Liver (tissue), 9 donors: ENCODE results near the gene MEF2B. TPM values are rescaled to one million over a fixed set of nuclear protein-coding genes. Genes with fewer than 3 reads are reported as not detected.

Experiments
- DNase-seq: peaks from one replicate; pipeline ENCODE4 v3.0.0-alpha.2; 2017; ENCODE audit warnings: low spot score
- H3K27ac ChIP-seq, 2 donors: one replicate each; pipeline ENCODE4 v1.7.0; 2013; ENCODE audit warnings: inconsistent platforms in 2 of 2, low read length in 2 of 2, control low read depth in 1 of 2, low read depth in 1 of 2, mild to moderate bottlenecking in 1 of 2
- H3K27me3 ChIP-seq, 4 donors: one replicate each; pipeline versions ENCODE4 v1.6.1 to v1.7.0; 2013; ENCODE audit warnings: low read length in 3 of 4, inconsistent platforms in 1 of 4, mild to moderate bottlenecking in 1 of 4, moderate library complexity in 1 of 4; ENCODE audit not compliant: control insufficient read depth in 4 of 4, insufficient read depth in 4 of 4
- H3K36me3 ChIP-seq, 4 donors: one replicate each; pipeline versions ENCODE4 v1.6.1 to v1.7.0; 2013; ENCODE audit warnings: low read length in 3 of 4, mild to moderate bottlenecking in 3 of 4, low read depth in 1 of 4, moderate library complexity in 1 of 4; ENCODE audit not compliant: control insufficient read depth in 4 of 4, insufficient read depth in 3 of 4
- H3K4me1 ChIP-seq, 4 donors: one replicate each; pipeline versions ENCODE4 v1.6.1 to v1.7.0; 2013; ENCODE audit warnings: low read length in 3 of 4, mild to moderate bottlenecking in 3 of 4, moderate library complexity in 1 of 4; ENCODE audit not compliant: control insufficient read depth in 4 of 4, insufficient read depth in 4 of 4
- H3K4me3 ChIP-seq, 3 donors: one replicate each; pipeline versions ENCODE4 v1.6.1 to v1.7.0; 2013; ENCODE audit warnings: low read length in 3 of 3, control low read depth in 1 of 3, low read depth in 1 of 3, mild to moderate bottlenecking in 1 of 3
- H3K9ac ChIP-seq, 2 donors: one replicate each; pipeline ENCODE4 v1.7.0; 2013; ENCODE audit warnings: low read length in 2 of 2, mild to moderate bottlenecking in 2 of 2, moderate library complexity in 2 of 2, control low read depth in 1 of 2, low read depth in 1 of 2
- H3K9me3 ChIP-seq, 4 donors: one replicate each; pipeline versions ENCODE4 v1.6.1 to v1.7.0; 2013; ENCODE audit warnings: low read length in 3 of 4; ENCODE audit not compliant: control insufficient read depth in 4 of 4
- EGR1 ChIP-seq, 2 donors: IDR thresholded peaks; 2 replicates each; pipeline ENCODE4 v1.6.1; 2016 to 2018; ENCODE audit warnings: antibody characterized with exemption in 2 of 2, low read depth in 2 of 2
- FOXA1 ChIP-seq: IDR thresholded peaks from 2 replicates; pipeline ENCODE4 v1.6.1; 2016; ENCODE audit warnings: antibody characterized with exemption
- FOXA2 ChIP-seq: IDR thresholded peaks from 2 replicates; pipeline ENCODE4 v1.6.1; 2016; ENCODE audit warnings: antibody characterized with exemption
- GABPA ChIP-seq, 2 donors: IDR thresholded peaks in 1 of 2; conservative IDR thresholded peaks in 1 of 2; 2 replicates each; pipeline ENCODE4 v1.6.1; 2016; ENCODE audit warnings: antibody characterized with exemption in 2 of 2, mild to moderate bottlenecking in 1 of 2, moderate library complexity in 1 of 2
- HNF4A ChIP-seq, 2 donors: conservative IDR thresholded peaks; 2 replicates each; pipeline ENCODE4 v1.6.1; 2016; ENCODE audit warnings: antibody characterized with exemption in 2 of 2, mild to moderate bottlenecking in 2 of 2
- HNF4G ChIP-seq: IDR thresholded peaks from 2 replicates; pipeline ENCODE4 v1.6.1; 2016; ENCODE audit warnings: antibody characterized with exemption
- MAX ChIP-seq: IDR thresholded peaks from 2 replicates; pipeline ENCODE4 v1.6.1; 2016; ENCODE audit warnings: antibody characterized with exemption
- NR2F2 ChIP-seq: IDR thresholded peaks from 2 replicates; pipeline ENCODE4 v1.6.1; 2016; ENCODE audit warnings: antibody characterized with exemption
- RAD21 ChIP-seq, 2 donors: IDR thresholded peaks; 2 replicates each; pipeline ENCODE4 v1.6.1; 2016; ENCODE audit warnings: antibody characterized with exemption in 2 of 2, mild to moderate bottlenecking in 2 of 2
- REST ChIP-seq: IDR thresholded peaks from 2 replicates; pipeline ENCODE4 v1.6.1; 2016; ENCODE audit warnings: antibody characterized with exemption, mild to moderate bottlenecking
- RXRA ChIP-seq, 2 donors: IDR thresholded peaks; 2 replicates each; pipeline ENCODE4 v1.6.1; 2017 to 2018; ENCODE audit warnings: antibody characterized with exemption in 2 of 2, mild to moderate bottlenecking in 1 of 2
- SP1 ChIP-seq: IDR thresholded peaks from 2 replicates; pipeline ENCODE4 v1.6.1; 2018; ENCODE audit warnings: antibody characterized with exemption, mild to moderate bottlenecking
- TAF1 ChIP-seq: conservative IDR thresholded peaks from 2 replicates; pipeline ENCODE4 v1.6.1; 2016; ENCODE audit warnings: antibody characterized with exemption, mild to moderate bottlenecking
- YY1 ChIP-seq: IDR thresholded peaks from 2 replicates; pipeline ENCODE4 v1.6.1; 2016; ENCODE audit warnings: antibody characterized with exemption, mild to moderate bottlenecking
- WGBS: extraction: QIAGEN DNeasy Blood & Tissue Kit; methylation state at CpG from one replicate; pipeline ENCODE4 v1.1.7; 2013; 5-methylcytosine and 5-hydroxymethylcytosine counted together
- polyA plus RNA-seq, 2 donors: library from polyadenylated mRNA; stranded (reverse) in 1 of 2; unstranded in 1 of 2; fragments of 200-250 nt in 1 of 2; fragments of >200 nt in 1 of 2; fragmentation: Nextera tagmentation in 1 of 2; extraction: Ambion mirVana in 1 of 2; gene quantifications; one replicate each; pipeline versions ENCODE4 v1.2.1 to v1.2.3, GENCODE V29; 2013 to 2015
- total RNA-seq, 2 donors: library from RNA; depleted of rRNA; stranded (reverse); fragments of >200 nt; gene quantifications; one replicate each; pipeline ENCODE4 v1.2.3, GENCODE V29; 2014
- TF ChIP-seq, protein P1 (sequence below): fragments of 150-350 bp; IDR thresholded peaks from 2 replicates; pipeline ENCODE4 v1.5.1; 2017; ENCODE audit warnings: improper control_type of control experiment, low read depth, low read length; ENCODE audit not compliant: missing input control
- TF ChIP-seq, protein P2 (sequence below): IDR thresholded peaks from 2 replicates; pipeline ENCODE4 v1.6.1; 2016; ENCODE audit warnings: antibody characterized with exemption
- TF ChIP-seq, protein P3 (sequence below): IDR thresholded peaks from 2 replicates; pipeline ENCODE4 v1.6.1; 2016; ENCODE audit warnings: antibody characterized with exemption
- donor health status: healthy.
- donor health status: healthy.
- donor health status: healthy.
- donor health status: healthy.
- donor health status: healthy.

The MEF2B gene
- total and polyA plus RNA-seq, 4 donors = 0.08 to 0.39 (median 0.30) TPM; not detected in 1

DNA sequence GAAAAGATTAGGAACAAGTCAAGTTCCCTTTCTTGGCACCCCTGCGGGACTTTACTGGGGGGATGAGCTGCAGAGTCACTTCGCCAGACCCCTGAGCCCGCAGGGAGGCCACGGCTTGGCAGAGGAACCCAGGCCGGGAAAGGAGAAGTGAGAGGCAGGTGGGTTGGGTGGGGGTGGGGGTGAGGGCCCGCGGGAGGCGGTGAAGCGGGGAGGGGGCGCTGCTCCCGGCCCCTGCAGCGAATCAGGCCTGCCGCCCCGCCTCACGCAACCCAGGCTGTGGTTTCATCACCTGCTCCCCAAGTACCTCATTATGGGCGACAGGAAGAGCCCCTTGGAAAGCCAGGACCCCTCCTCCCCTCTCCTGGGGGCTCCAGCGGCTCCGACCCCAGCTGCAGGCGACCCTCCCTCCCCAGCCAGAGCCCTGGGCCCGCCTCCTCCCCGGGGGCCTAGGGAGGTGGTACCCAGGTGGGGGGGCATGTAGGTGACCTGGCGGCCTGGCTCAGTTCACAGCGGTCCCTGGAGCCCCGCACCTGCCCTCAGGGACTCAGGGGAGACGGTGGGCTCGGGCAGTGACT is 9.5 kb downstream of the MEF2B start:
- Histone ChIP-seq H3K27me3 (no peaks in the 10 kb centered on the region), H3K9me3 (no peaks in the 10 kb centered on the region), H3K9ac (no peak overlapping the region), H3K36me3 (no peaks in the 10 kb centered on the region), H3K4me3 (no peak overlapping the region), H3K27ac (no peak overlapping the region), H3K4me1 (no peaks in the 10 kb centered on the region)
- DNase-seq = no peak
- TF ChIP-seq GABPA (IDR thresholded peaks at IDR 0.05 in 1 of 2, conservative IDR thresholded peaks at IDR 0.05 in 1 of 2) = no peak
- TF ChIP-seq NR2F2 = no peak
- TF ChIP-seq FOXA2 = no peak
- no peak for TF ChIP-seq MAX
- TF ChIP-seq HNF4A (conservative IDR thresholded peaks at IDR 0.05) = no peak
- no peak for TF ChIP-seq REST
- no peak for TF ChIP-seq RXRA (IDR thresholded peaks at IDR 0.05)
- no peak for TF ChIP-seq TAF1
- TF ChIP-seq, protein P1, sequence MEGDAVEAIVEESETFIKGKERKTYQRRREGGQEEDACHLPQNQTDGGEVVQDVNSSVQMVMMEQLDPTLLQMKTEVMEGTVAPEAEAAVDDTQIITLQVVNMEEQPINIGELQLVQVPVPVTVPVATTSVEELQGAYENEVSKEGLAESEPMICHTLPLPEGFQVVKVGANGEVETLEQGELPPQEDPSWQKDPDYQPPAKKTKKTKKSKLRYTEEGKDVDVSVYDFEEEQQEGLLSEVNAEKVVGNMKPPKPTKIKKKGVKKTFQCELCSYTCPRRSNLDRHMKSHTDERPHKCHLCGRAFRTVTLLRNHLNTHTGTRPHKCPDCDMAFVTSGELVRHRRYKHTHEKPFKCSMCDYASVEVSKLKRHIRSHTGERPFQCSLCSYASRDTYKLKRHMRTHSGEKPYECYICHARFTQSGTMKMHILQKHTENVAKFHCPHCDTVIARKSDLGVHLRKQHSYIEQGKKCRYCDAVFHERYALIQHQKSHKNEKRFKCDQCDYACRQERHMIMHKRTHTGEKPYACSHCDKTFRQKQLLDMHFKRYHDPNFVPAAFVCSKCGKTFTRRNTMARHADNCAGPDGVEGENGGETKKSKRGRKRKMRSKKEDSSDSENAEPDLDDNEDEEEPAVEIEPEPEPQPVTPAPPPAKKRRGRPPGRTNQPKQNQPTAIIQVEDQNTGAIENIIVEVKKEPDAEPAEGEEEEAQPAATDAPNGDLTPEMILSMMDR = no peak
- TF ChIP-seq RAD21 (IDR thresholded peaks at IDR 0.05) = no peak
- no peak for TF ChIP-seq YY1
- TF ChIP-seq, protein P2, sequence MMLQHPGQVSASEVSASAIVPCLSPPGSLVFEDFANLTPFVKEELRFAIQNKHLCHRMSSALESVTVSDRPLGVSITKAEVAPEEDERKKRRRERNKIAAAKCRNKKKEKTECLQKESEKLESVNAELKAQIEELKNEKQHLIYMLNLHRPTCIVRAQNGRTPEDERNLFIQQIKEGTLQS = no peak
- TF ChIP-seq FOXA1 = no peak
- TF ChIP-seq EGR1 (IDR thresholded peaks at IDR 0.05; ENCODE audit: low read depth in 2 of 2) = no peak
- no peak for TF ChIP-seq HNF4G
- TF ChIP-seq SP1 = no peak
- WGBS = 70% methylated on average over 26 of the region's 26 CpGs

- Histone ChIP-seq H3K27ac (no peak overlapping the region), H3K36me3 (no peaks in the 10 kb centered on the region), H3K4me3 (no peak overlapping the region), H3K9me3 (no peaks in the 10 kb centered on the region), H3K9ac (no peak overlapping the region), H3K4me1 (no peaks in the 10 kb centered on the region), H3K27me3 (no peaks in the 10 kb centered on the region)
- 93% methylated on average over 4 of the region's 4 CpGs for WGBS
- DNase-seq = no peak
- no peak for TF ChIP-seq RXRA (IDR thresholded peaks at IDR 0.05)
- TF ChIP-seq, protein P3, sequence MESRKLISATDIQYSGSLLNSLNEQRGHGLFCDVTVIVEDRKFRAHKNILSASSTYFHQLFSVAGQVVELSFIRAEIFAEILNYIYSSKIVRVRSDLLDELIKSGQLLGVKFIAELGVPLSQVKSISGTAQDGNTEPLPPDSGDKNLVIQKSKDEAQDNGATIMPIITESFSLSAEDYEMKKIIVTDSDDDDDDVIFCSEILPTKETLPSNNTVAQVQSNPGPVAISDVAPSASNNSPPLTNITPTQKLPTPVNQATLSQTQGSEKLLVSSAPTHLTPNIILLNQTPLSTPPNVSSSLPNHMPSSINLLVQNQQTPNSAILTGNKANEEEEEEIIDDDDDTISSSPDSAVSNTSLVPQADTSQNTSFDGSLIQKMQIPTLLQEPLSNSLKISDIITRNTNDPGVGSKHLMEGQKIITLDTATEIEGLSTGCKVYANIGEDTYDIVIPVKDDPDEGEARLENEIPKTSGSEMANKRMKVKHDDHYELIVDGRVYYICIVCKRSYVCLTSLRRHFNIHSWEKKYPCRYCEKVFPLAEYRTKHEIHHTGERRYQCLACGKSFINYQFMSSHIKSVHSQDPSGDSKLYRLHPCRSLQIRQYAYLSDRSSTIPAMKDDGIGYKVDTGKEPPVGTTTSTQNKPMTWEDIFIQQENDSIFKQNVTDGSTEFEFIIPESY = no peak
- TF ChIP-seq FOXA1 = no peak
Measured at GRCh38 chr19:19159534-19159933, 10.5 kb downstream of the MEF2B start.
